Smooth muscle cell of trachea (primary cell): Measurements from ENCODE around the gene AKIRIN2. TPM values are rescaled to one million over a fixed set of nuclear protein-coding genes. Genes with fewer than 3 reads are reported as not detected.

Experiments
- total RNA-seq: library from RNA; depleted of rRNA; stranded (reverse); fragments of >200 nt; gene quantifications from 2 replicates; pipeline ENCODE4 v1.2.1, GENCODE V29; 2014

AKIRIN2 gene
- total RNA-seq = 19.1 and 30.9 TPM in 2 replicates

DNA sequence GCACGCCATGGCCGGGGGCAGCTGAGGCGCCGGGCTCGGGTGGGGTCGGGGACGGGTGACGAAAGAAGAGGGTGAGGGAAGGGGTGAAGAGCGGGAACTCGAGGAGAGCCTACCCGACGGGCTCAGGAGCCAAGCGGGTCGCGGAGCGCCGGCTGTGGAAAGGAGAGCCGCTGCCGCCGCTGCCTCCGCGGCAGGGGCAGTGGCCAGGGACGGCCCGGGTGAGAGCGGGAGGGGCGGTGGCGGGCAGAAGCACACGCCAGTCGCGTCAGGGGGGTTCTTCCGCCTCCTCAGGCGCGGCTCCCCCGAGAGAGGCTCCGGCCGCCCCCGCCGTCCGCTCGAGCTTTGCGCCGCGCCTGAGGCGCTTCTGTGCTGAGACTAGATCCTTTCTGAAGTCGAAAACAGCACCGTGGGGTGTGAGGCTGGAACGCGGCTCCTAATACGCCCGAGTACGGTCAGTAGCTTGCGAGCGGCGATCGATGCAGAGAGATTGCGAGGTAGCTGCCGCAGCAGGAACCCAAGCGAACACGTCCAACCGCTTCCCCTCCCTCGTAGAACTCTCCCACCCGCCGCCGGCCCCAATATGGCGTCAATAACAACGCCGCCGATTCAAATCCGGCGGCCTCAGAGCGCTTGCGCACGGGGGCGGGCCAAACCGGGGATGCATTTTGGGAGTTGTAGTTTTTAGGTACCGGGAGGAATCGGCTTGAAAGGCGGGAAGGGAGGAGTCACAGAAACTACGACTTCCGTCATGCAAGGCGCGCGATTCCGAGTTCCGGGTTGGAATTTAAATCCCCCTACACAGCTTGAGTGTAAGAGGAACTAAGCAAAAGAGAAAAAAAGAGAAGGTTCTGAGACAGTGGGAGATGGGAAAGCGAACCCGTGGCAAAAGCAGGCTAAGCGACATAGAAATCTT, at the start of gene AKIRIN2:
TSS of gene AKIRIN2 (minus strand) at position 558 of the 913 bp plus-strand sequence. CDS start at position 9, 549 bp downstream.

Other genes starting within 250 kb of the AKIRIN2 start
- 20.7 and 24.6 TPM in 2 replicates for gene SLC35A1, start 229.3 kb downstream of the AKIRIN2 start, total RNA-seq
- 46.8 and 58.2 TPM in 2 replicates for gene RARS2, start 112.2 kb downstream of the AKIRIN2 start, total RNA-seq
- 26.3 and 31.9 TPM in 2 replicates for gene ORC3, start 112.1 kb downstream of the AKIRIN2 start, total RNA-seq